NCI-H524 (cell line): ENCODE results near the gene ATP9A.

Source experiments
- DNase-seq, 2 experiments: peaks; one replicate each; lab custom pipeline; 2025; lab: John Stamatoyannopoulos, UW

ATP9A gene

DNA sequence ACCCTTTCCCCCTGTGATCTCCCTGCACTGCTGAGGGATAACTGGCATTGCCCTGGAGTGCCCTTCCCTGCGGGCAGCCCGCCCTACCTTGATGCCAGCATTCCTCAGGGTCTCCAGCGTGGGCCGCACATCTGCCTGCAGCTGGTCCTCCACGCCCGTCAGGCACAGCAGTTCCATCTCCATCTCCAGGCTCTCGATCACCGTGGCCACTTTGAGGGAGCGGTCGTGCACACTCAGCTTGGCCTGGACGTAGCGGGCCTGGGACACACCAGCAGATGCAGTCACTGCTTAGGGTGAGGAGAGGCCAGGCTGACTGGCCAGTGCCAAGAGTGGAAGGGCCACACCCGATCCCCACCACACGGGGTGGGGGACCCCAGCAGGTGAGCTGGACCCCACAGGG lies 143.1 kb downstream of the ATP9A start:
- no peak for DNase-seq

DNA sequence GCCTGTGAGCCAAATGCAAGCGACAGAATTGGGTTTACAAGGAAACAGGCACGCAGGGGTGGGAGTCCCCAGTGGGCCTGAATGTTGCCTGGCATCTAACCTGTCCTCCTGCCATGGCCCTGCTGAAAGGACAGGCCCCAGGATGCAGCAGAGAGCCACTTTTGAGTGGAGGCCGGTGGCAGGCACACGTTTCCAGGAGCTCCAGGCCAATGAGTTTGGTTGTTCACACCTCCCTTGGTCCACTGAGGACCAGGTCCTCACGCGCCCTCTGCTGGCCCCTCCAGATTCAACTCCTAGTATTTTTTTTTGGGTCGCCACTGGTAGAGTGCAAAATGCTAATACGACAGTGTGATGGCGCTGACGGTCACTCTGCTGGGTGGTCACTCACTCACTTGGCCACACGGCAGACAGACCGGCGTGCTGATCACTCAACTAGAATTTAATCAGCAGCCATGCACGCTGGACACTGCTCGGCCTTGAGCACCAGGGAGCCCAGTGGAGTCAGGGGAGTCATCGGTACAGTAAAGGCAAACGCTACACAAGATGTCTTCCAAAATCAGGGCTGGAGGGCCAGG lies 143.9 kb downstream of the ATP9A start:
- peak; percentile 19 to 67 for DNase-seq

- DNase-seq: no peak
Observed at GRCh38 chr20:51623255-51623654, 144.9 kb downstream of the ATP9A start.

DNA sequence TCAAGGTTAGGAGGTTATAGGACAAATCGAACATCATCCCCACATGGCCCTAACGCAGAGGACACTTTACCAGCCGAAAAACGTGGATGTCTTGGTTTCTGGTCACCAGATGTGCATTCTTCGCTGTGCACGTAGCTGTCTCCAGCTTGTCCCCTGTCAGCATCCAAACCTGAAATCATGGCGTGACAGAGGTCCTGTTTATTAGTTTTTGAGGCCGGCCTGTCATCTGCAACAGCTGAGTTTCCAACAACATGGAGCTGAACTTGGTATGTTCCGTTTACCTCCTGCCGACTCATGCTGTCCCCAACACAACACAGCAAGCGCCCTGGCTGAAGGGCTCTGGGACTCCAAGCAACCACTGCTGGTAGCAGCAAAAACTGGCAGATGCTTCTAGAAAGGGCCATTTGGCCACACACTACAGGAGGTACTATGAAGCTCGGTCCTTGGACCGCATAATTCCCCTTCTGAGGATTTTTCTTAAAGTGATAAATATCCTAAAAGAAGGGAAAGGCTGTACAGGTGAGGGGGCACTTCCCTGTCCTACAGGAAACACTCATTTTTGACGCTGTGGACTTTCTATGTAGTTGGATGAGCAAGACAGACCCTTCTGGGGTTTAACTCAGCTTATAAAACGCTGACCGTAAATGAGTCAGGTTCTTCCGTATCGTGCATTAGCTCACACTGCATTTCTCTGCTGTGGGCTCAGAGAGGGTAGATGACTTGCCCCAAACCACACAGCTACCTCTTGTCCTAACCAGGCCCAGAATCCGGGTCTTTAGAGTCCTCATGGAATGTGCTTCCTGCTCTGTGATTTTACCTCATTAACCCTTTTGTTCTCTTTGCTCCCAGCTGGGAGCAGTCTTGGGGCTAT lies 146.0 kb downstream of the ATP9A start:
- DNase-seq: no peak

DNA sequence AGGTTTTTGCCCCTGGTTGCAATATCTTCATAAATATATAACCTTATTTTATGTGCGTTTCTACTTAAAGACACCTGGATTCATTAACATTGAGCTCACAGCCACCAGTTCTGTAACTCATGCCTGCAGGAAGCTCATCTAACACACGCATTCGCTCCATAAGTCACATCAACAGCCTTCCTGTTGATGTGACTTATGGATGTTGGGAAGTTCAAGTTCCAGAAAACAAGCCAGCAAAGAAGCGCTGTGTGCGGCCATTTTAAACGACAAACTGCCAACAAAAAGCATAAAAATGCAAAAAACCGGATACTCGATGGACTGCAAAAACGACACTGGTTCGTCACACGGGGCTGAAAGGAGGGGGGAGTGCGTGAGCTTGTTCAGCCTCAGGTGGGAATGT lies 147.8 kb downstream of the ATP9A start:
- no peak for DNase-seq

DNA sequence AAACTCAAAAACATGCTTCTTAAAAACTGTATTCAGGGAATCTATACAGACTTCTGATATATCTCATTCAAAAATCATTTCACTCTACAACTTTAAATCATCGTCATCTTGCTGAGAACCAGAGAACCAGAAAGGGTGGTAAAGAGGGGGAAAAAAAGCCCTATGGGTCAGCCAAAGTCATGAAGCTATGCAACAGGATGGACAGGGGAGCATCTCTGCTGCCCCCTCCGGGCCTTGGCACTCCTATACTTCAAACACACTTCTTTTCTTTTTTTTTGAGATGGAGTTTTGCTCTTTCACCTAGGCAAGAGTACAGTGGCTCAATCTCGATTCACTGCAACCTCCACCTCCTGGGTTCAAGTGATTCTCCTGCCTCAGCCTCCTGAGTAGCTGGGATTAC lies 152.1 kb downstream of the ATP9A start:
- no peak for DNase-seq

GRCh38 chr20:51614687-51615086 lies 153.5 kb downstream of the ATP9A start:
- no peak for DNase-seq

- no peak for DNase-seq
Observed at GRCh38 chr20:51613580-51613979, 154.6 kb downstream of the ATP9A start.

GRCh38 chr20:51612896-51613295 lies 155.3 kb downstream of the ATP9A start:
- no peak for DNase-seq

- no peak for DNase-seq
Observed at GRCh38 chr20:51611625-51611890, 156.6 kb downstream of the ATP9A start.

- no peak for DNase-seq
Observed at GRCh38 chr20:51610761-51611624, 157.2 kb downstream of the ATP9A start.

DNA sequence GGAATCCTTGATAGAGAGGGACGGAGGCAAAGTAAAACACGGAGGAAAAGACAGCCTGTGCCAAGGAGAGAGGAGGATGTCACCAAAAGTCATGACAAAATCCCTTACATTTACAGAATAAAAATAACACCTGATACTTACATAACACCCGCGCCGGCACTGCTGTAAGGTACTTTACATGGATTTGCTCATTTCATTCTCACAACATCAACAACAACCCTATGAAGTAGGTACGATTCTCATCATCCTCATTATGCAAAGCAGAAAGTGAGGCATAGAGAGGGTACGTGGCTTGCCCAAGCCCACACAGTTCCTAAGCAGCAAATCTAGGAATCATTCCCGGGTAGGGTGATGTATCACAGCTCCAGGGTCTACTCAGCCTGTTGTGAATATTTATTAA lies 158.1 kb downstream of the ATP9A start:
- DNase-seq: no peak

GRCh38 chr20:51609251-51609650 lies 158.9 kb downstream of the ATP9A start:
- DNase-seq: no peak

- no peak for DNase-seq
Observed at GRCh38 chr20:51608061-51608460, 160.1 kb downstream of the ATP9A start.

- no peak for DNase-seq
Observed at GRCh38 chr20:51607170-51607569, 161.0 kb downstream of the ATP9A start.

- no peak for DNase-seq
Observed at GRCh38 chr20:51604851-51605250, 163.3 kb downstream of the ATP9A start.

DNA sequence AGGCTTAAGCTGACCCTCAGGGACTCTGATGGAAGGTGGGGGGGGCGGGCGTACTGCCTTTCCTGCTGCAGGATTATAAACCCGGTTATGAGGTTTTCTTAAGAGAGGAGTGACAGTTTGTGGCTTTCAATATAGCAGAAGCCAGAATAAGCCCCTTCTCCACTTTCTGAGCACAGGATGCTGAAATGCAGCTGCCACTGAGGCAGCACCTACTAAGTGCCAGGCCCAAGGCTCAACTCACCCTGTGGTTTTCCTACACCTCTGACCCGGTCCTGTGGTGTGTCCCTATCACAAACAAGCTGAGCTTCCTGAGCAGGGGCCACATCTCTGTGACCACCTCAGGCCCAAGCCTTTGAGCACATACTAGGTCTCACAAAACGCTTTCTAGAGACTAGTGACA lies 166.1 kb downstream of the ATP9A start:
- no peak for DNase-seq

DNA sequence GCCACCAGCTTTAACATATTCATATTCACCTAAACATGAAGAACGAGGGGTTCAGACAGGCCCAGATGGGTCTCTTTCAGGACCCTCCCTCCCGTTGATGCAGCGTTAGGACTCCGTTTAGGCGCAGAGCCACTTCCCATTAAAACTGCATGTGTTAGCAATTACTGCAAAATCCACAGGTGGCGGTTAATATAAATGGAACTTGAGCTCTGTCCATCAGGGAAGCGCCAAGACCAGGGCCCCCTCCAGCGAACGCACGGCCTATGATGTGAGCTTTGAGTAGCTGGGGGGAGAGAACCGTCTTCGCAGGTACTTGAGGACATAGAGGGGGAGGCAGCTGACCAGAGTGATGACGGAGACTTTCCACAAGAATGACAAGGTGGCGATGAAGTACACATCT lies 167.2 kb downstream of the ATP9A start:
- DNase-seq: no peak

DNA sequence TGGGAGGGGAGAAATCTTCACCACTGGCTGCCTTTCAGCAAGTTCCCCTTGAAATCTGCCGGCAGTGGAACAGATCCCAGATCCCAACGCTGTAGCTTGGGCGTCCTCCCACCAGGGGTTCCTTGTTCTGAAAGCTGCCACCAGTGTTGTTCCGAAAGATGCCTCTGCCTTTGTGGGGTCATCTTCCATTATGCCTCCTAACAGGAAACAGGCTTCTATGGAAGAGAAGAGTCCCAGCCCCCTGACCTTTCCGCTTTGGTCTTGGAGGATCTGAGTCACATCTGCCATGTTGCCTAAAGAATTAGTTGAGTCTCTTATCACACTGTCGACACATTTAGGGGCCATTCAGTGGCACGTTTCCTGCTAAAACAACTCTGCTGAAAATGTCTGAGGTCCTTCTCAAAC lies 168.2 kb downstream of the ATP9A start:
- DNase-seq: no peak

DNA sequence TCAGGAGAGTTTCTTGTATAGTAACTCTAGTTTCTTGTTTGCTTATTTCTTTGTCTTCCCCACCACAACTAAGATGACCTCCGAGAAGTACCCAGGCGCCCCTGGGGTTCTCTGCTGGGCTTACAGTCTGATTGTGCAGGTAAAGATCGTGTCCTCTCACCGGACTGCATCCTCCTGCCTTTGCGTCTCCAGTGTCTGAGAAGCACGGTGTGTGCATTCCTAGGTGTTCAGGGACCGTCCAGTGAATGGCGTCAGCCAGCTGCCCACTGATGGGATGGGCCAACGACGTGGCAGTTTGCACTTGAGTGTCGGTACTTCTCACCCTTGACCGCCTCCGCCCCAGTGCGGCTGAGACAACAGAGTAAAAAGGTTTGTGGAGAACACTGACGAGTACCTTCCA lies 169.6 kb downstream of the ATP9A start:
- no peak for DNase-seq

DNA sequence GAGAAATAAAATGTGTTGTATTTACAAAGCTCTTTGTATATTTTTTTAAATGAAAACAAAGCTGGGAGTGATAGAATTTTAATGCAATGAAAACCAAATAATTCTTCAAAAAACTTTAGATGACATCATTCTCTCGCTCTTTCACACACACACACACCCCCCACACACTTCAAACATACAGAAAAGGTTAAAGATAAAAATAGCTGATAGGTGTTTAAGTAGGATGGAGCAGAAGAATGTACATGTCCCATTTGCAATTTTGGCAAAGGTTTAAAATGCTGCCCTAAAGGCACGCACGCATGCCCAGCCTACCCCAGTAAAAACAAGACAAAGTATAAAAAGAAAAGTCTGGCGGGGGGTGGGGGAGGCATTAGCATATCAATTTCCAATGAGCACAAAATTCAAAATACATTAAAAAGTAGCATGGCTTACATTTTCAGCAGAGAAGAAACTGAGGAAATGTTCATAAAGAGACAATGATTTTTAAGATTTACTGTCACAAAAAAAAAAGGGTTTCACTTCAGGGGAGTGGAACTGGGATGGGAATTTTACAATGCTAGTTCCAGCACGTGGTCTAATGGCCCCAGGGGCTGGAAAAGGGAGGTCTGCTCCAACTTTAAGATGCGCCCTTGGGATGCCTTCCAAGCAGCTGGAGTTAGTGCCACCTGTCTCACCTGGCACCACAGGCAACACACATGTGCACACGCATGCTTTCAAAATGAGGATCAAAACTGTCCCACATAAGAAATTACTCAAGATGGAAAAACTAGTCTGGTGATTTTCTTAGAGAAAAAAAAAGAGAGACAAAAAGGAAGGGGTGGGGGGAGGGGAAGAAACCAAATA lies 170.6 kb downstream of the ATP9A start:
- DNase-seq: no peak
